ENCODE data around the gene ACVRL1. TPM values are rescaled to one million over a fixed set of nuclear protein-coding genes. Genes with fewer than 3 reads are reported as not detected.

Gene ACVRL1
- total and polyA plus RNA-seq, 2 donors (not counting 1 experiment from before 2014, with no cell fraction given) = 8.9 to 36.2 TPM

GRCh38 chr12:51934080-51934479 is 26.8 kb downstream of the ACVRL1 start:
- Histone ChIP-seq H3K4me1 (ENCODE audit: control insufficient read depth, extremely low read depth, insufficient read depth, low read length) (no peaks in the 10 kb centered on the region), H3K4me3 (replicated peaks in 1 of 4; ENCODE audit: control extremely low read depth in 1 of 4, insufficient read depth in 1 of 4, low read depth in 3 of 4, low read length in 4 of 4) (no peak overlapping the region), H4K20me1 (ENCODE audit: control insufficient read depth, extremely low read depth, insufficient read depth, low read length) (no peaks in the 10 kb centered on the region), H3K27ac (ENCODE audit: insufficient read depth, low read length) (no peak overlapping the region), H3K27me3 (ENCODE audit: control insufficient read depth, insufficient read depth, low read length) (peaks cover 3% of the 10 kb centered on the region), H3K9ac (ENCODE audit: insufficient read depth, low read length) (no peak overlapping the region), H3K79me2 (ENCODE audit: control insufficient read depth, insufficient read depth, low read length) (no peaks in the 10 kb centered on the region), H2AFZ (ENCODE audit: low read length) (no peak overlapping the region), H3K36me3 (ENCODE audit: control insufficient read depth, insufficient read depth, low read length) (no peaks in the 10 kb centered on the region), H3K9me3 (ENCODE audit: control insufficient read depth, insufficient read depth, low read depth, low read length) (no peaks in the 10 kb centered on the region), H3K4me2 (ENCODE audit: extremely low read depth, insufficient read depth, low read length) (no peak overlapping the region)
- DNase-seq (ENCODE audit: low read depth in 2 of 2) = no peak
- TF ChIP-seq EZH2 (IDR thresholded peaks at IDR 0.05; ENCODE audit: low read length, missing control alignments) (no peak), CTCF (conservative IDR thresholded peaks at IDR 0.05 in 1 of 2, IDR thresholded peaks at IDR 0.05 in 1 of 2; ENCODE audit: low read depth in 1 of 2, low read length in 2 of 2) (no peak)

GRCh38 chr12:51937926-51938325 is 30.6 kb downstream of the ACVRL1 start:
- no peak overlapping the region for H3K27ac ChIP-seq (ENCODE audit: insufficient read depth, low read length)
- peaks cover 3% of the 10 kb centered on the region for H3K4me1 ChIP-seq (ENCODE audit: control insufficient read depth, extremely low read depth, insufficient read depth, low read length)
- H3K27me3 ChIP-seq (ENCODE audit: control insufficient read depth, insufficient read depth, low read length) = peaks cover 3% of the 10 kb centered on the region
- no peaks in the 10 kb centered on the region for H4K20me1 ChIP-seq (ENCODE audit: control insufficient read depth, extremely low read depth, insufficient read depth, low read length)
- H3K4me3 ChIP-seq (replicated peaks in 1 of 4; ENCODE audit: control extremely low read depth in 1 of 4, insufficient read depth in 1 of 4, low read depth in 3 of 4, low read length in 4 of 4) = no peak overlapping the region
- no peak for DNase-seq (ENCODE audit: low read depth in 2 of 2)
- TF ChIP-seq CTCF (conservative IDR thresholded peaks at IDR 0.05 in 1 of 2, IDR thresholded peaks at IDR 0.05 in 1 of 2; ENCODE audit: low read depth in 1 of 2, low read length in 2 of 2) (no peak), EZH2 (IDR thresholded peaks at IDR 0.05; ENCODE audit: low read length, missing control alignments) (no peak)
- no peak overlapping the region for H2AFZ ChIP-seq (ENCODE audit: low read length)
- H3K9ac ChIP-seq (ENCODE audit: insufficient read depth, low read length) = no peak overlapping the region
- H3K36me3 ChIP-seq (ENCODE audit: control insufficient read depth, insufficient read depth, low read length) = no peaks in the 10 kb centered on the region
- H3K79me2 ChIP-seq (ENCODE audit: control insufficient read depth, insufficient read depth, low read length) = no peaks in the 10 kb centered on the region
- no peak overlapping the region for H3K4me2 ChIP-seq (ENCODE audit: extremely low read depth, insufficient read depth, low read length)
- H3K9me3 ChIP-seq (ENCODE audit: control insufficient read depth, insufficient read depth, low read depth, low read length) = no peaks in the 10 kb centered on the region

- no peak overlapping the region for H2AFZ ChIP-seq (ENCODE audit: low read length)
- no peak overlapping the region for H3K27ac ChIP-seq (ENCODE audit: insufficient read depth, low read length)
- H3K36me3 ChIP-seq (ENCODE audit: control insufficient read depth, insufficient read depth, low read length) = no peaks in the 10 kb centered on the region
- H3K4me3 ChIP-seq (replicated peaks in 1 of 4; ENCODE audit: control extremely low read depth in 1 of 4, insufficient read depth in 1 of 4, low read depth in 3 of 4, low read length in 4 of 4) = no peak overlapping the region
- peaks cover 3% of the 10 kb centered on the region for H3K27me3 ChIP-seq (ENCODE audit: control insufficient read depth, insufficient read depth, low read length)
- TF ChIP-seq CTCF (conservative IDR thresholded peaks at IDR 0.05 in 1 of 2, IDR thresholded peaks at IDR 0.05 in 1 of 2; ENCODE audit: low read depth in 1 of 2, low read length in 2 of 2) = no peak
- no peak for TF ChIP-seq EZH2 (IDR thresholded peaks at IDR 0.05; ENCODE audit: low read length, missing control alignments)
- no peaks in the 10 kb centered on the region for H4K20me1 ChIP-seq (ENCODE audit: control insufficient read depth, extremely low read depth, insufficient read depth, low read length)
- H3K9me3 ChIP-seq (ENCODE audit: control insufficient read depth, insufficient read depth, low read depth, low read length) = no peaks in the 10 kb centered on the region
- peaks cover 3% of the 10 kb centered on the region for H3K4me1 ChIP-seq (ENCODE audit: control insufficient read depth, extremely low read depth, insufficient read depth, low read length)
- no peak overlapping the region for H3K4me2 ChIP-seq (ENCODE audit: extremely low read depth, insufficient read depth, low read length)
- no peak for DNase-seq (ENCODE audit: low read depth in 2 of 2)
- no peak overlapping the region for H3K9ac ChIP-seq (ENCODE audit: insufficient read depth, low read length)
- H3K79me2 ChIP-seq (ENCODE audit: control insufficient read depth, insufficient read depth, low read length) = no peaks in the 10 kb centered on the region
Measured at GRCh38 chr12:51938726-51939125, 31.4 kb downstream of the ACVRL1 start.

Data from fibroblast of lung (primary cell).